T1000 (cell line): ENCODE data around the gene ZHX3.

ENCODE experiments used
- DNase-seq: peaks from one replicate; lab custom pipeline; 2025; ENCODE audit warnings: mixed read lengths; lab: John Stamatoyannopoulos, UW

The ZHX3 gene

GRCh38 chr20:41171736-41172295 lies 145.7 kb downstream of the ZHX3 start:
- no peak for DNase-seq

DNA sequence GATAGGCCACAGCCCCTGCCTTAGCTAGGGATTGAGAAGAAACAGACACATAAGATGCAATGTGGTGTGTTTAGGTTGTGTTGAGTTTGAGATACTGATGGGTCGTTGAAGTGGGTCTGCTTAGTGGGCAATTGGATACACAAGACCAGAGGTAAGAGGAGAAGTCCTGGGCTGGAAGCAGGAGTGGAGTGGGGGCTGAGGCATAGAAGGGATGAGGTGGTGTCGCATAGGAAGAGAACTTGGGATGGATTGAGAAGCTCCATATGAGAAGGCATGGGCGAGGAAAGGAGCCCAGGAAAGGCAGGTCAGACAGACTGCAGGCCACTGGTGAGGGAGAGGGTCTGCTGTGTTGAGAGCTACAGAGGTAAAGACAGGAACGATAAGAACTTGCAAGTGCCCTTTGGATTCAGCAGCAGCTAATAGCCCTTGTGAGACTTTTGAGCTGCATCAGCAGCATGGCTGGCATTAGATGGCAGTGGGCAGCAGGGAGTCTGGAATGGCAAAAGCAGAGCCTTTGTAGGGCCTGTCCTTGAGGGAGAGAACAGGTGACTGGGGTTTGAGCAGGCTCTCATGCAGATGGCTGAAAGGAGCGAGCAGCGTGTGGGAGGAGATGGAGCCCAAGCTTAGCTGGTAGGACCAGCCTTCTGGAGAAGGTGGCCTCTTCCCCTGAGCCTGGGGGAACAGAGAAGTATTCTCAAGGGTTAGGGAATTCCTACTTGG lies 147.0 kb downstream of the ZHX3 start:
- DNase-seq = no peak

- DNase-seq = no peak
Observed at GRCh38 chr20:41169791-41170351, 147.7 kb downstream of the ZHX3 start.

DNA sequence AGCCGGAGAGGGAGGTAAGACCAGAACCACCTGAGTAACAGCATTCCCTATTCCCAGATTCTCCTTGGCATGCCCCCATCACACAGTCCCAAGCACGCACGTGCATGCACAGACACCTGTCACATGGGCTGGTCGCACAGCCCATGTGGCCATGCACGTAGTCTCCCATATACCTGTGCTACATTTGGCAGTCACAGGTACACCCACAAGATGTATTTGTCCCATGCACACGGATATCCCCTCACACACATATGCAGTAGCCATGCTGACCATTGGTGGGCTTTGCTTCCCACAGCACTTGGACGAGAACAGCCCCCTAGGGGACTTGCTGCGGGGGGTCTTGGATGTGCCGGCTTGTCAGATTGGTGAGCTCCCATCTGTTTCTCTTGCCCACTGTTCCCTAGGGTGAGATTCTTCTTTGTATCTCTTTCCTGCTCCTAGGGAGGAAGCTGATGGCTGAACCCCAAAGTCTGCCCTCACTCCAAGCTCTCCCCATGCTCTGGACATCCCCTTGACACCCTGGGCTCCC lies 148.3 kb downstream of the ZHX3 start:
- no peak for DNase-seq

- DNase-seq = no peak
Observed at GRCh38 chr20:41168281-41169161, 149.0 kb downstream of the ZHX3 start.

DNA sequence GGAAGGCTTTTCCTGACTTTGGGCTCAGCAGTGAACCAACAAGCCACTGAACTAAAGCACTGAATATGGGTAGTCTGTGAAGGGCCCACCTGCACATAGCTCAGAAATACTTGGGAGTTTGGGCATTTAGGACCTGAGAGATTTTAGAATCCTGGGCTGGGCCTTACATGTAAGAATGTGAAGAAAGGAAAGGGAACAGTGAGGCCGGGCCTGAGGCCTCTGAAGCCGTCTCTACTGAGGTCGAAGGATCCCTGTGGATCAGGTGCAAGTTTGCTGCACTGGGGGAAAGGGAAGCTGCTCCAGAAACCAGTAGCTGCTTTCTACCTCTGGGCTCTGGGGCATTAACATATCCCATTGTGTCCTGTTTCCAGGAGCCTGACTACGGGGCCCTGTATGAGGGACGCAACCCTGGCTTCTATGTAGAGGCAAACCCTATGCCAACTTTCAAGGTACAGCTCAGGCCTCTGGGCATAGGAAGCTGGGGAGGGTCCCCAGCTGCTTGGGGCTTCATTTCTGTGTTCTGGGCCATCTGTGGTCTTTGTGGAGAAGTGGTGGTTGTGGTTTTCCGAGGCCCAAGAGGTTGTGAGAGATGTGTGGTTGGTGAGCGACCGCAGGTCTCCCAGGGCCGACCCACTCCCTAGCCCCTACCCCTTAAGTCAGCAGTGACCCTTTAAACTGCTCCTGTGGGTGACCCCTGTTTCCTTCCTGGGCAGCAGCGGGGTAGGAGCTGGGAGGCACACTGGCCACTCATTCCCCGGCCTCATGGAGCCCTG lies 149.9 kb downstream of the ZHX3 start:
- no peak for DNase-seq

- DNase-seq = no peak
Observed at GRCh38 chr20:41167118-41167470, 150.4 kb downstream of the ZHX3 start.

DNA sequence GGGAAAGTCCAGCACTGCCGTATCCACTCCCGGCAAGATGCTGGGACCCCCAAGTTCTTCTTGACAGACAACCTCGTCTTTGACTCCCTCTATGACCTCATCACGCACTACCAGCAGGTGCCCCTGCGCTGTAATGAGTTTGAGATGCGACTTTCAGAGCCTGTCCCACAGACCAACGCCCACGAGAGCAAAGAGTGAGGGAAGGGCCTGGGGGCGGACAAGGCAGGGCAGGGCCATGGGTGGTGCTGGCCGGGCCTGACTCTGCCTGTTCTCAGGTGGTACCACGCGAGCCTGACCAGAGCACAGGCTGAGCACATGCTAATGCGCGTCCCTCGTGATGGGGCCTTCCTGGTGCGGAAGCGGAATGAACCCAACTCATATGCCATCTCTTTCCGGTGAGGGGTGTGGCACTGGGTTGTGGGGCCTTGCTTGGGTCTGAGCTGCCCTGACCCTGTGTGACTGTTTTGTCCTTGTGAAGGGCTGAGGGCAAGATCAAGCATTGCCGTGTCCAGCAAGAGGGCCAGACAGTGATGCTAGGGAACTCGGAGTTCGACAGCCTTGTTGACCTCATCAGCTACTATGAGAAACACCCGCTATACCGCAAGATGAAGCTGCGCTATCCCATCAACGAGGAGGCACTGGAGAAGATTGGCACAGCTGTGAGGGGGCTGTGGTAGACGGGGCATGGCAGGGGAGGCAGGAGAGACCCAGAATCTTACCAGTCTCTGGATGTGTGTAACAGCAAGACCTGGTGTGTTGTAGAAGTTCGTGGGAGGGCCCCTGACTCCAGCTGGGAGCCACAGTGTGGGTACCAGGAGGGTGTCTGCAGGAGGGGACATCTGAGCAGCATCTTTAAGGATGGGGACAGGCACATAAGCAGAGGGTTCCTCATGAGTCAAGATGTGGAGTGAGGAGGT lies 151.1 kb downstream of the ZHX3 start:
- DNase-seq = no peak

DNA sequence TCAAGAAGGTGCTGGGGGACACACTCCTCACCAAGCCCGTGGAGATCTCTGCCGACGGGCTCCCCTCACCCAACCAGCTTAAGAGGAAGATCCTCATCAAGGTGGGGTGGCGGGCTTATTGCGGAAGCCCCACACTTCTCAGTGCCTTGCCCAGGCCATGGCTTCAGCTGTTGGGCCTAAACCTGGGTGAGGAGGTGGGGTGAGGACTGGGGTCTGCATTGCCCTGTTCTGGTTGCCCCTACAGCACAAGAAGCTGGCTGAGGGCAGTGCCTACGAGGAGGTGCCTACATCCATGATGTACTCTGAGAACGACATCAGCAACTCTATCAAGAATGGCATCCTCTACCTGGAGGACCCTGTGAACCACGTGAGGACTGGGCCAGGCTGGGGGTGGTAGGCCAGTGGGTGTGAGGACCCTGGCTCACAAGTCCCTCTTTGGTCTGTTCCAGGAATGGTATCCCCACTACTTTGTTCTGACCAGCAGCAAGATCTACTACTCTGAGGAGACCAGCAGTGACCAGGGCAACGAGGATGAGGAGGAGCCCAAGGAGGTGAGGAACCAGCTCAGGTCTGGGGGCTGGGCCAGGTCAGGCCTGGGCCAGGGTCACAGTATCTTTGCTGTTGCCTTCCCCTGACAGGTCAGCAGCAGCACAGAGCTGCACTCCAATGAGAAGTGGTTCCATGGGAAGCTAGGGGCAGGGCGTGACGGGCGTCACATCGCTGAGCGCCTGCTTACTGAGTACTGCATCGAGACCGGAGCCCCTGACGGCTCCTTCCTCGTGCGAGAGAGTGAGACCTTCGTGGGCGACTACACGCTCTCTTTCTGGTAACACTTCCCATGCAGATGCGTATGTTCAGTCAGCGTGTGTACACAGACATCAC lies 152.3 kb downstream of the ZHX3 start:
- no peak for DNase-seq

DNA sequence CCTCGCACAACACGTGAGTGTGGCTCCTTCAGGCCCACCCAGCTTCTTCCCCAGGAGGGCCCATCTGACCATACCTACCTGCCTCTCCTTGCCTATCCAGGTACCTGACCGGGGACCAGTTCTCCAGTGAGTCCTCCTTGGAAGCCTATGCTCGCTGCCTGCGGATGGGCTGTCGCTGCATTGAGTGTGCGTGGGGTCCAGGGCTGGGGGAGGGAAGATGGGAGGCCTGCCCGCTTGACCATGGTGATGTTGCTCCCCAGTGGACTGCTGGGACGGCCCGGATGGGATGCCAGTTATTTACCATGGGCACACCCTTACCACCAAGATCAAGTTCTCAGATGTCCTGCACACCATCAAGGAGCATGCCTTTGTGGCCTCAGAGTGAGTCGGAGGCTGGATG lies 153.7 kb downstream of the ZHX3 start:
- no peak for DNase-seq

DNA sequence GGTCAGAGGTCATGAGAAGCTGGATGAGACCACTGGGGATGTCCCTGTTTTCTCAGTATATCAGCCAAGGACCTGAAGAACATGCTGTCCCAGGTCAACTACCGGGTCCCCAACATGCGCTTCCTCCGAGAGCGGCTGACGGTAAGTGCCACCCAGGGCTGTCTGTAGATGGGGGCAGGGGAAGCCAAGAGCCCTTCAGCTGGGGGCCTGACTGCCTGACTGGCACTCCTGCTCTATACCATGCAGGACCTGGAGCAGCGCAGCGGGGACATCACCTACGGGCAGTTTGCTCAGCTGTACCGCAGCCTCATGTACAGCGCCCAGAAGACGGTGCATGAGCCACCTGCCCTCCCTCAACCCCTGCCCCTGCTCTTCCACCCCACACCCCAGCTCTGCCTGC lies 155.1 kb downstream of the ZHX3 start:
- DNase-seq = no peak

GRCh38 chr20:41161886-41162285 lies 155.6 kb downstream of the ZHX3 start:
- no peak for DNase-seq

DNA sequence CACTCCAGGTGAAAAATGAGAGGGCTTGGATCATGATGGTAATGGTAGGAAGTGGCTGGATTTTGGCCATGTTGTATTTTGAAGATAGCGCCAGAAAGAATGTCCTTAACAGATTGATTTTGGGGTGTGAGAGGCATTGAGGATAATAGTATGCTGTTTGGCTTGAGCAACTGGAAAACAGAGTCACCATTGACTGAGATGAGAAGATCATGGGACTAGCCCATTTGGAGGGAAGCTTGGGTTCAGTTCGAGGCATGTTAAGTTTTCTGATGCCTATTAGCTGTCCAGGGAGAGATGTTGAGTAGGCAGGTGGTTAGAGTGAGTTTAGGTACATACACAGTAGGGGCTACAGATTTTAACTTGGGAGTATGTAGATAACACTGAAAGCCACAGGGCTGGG lies 156.8 kb downstream of the ZHX3 start:
- DNase-seq = no peak

GRCh38 chr20:41159547-41159946 lies 158.0 kb downstream of the ZHX3 start:
- no peak for DNase-seq

GRCh38 chr20:41158082-41158625 lies 159.4 kb downstream of the ZHX3 start:
- DNase-seq = no peak

GRCh38 chr20:41155261-41155660 lies 162.3 kb downstream of the ZHX3 start:
- no peak for DNase-seq

DNA sequence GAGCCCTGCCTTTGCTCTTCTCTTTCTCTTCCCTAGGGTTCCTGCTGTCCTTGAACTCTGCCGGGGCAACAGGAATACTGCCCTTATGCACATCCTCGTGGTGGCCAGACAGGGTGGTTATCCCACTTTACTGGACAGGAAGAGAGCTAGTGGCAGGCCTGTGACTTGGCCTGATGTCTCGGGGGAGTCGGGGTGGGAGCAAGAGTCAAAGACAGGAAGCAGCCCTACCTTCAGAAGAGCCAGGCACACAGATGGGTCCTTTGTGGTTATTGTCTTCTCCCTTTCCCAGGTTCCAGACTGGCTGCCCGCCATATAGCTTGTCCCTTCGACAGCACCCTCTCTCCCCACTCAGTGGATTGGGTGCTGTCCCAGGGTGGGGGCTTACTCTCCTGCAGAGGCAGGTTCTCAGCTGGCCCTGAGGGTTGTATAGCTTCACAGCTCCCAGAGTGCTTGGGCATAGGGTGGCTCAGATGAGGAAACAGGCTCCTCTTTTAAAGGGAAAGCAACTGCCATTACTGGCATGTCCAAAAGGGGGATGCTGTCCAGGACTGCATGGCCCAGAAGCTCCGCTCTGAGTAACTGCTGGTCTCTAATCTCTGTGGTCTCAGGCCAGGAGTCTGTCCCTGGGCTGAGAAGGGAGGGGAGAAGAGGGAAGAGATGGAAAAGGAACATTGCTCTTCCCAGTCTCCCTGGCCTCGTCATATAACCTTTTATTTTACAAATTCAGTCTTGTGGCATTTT lies 162.9 kb downstream of the ZHX3 start:
- no peak for DNase-seq

DNA sequence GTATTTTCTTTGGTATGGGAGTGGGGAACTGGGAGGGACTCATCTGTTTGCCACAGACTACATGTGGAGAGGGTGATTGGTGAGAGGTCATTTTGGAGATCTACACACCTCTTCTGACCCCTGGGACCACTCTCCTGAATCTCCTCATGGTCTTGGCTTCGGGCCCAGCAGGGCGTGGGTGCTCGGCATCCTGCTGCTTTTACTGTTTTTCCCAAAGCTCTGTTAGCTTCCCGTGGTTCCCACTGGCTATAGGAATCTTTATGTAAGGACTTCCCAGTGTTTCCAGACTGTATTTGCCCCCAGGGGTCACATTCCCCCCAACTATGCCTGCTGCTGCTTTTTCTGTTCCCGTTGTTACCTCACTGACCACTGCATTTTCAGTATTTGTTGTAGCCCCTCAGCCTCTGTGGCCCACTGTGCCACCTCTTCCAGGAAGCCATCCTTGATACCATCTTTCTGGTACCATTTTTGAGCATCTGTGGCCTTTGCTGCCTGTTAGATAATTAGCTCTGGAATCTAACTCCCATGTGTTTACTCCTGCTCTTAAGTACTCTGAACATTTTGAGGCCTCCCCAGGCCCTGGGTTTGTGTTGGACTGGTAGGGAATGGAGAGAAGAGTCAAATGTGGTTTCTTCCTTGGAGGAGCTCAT lies 165.3 kb downstream of the ZHX3 start:
- DNase-seq = no peak
